A549 treated with AZD2906 at 1 μM for 4 hours (cell line): ENCODE data around the gene RAPGEFL1. TPM values are rescaled to one million over a fixed set of nuclear protein-coding genes. Genes with fewer than 3 reads are reported as not detected.

ENCODE experiments used
- total RNA-seq: library from RNA; stranded (reverse); fragments of 200-300 nt; extraction: Qiagen RNA extraction; gene quantifications from 5 replicates; pipeline ENCODE4 v1.2.3, GENCODE V29; 2022

The RAPGEFL1 gene, protein sequence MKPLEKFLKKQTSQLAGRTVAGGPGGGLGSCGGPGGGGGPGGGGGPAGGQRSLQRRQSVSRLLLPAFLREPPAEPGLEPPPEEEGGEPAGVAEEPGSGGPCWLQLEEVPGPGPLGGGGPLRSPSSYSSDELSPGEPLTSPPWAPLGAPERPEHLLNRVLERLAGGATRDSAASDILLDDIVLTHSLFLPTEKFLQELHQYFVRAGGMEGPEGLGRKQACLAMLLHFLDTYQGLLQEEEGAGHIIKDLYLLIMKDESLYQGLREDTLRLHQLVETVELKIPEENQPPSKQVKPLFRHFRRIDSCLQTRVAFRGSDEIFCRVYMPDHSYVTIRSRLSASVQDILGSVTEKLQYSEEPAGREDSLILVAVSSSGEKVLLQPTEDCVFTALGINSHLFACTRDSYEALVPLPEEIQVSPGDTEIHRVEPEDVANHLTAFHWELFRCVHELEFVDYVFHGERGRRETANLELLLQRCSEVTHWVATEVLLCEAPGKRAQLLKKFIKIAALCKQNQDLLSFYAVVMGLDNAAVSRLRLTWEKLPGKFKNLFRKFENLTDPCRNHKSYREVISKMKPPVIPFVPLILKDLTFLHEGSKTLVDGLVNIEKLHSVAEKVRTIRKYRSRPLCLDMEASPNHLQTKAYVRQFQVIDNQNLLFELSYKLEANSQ
- total RNA-seq: 1.9 to 3.2 TPM (median 2.9 TPM) in 5 replicates

DNA sequence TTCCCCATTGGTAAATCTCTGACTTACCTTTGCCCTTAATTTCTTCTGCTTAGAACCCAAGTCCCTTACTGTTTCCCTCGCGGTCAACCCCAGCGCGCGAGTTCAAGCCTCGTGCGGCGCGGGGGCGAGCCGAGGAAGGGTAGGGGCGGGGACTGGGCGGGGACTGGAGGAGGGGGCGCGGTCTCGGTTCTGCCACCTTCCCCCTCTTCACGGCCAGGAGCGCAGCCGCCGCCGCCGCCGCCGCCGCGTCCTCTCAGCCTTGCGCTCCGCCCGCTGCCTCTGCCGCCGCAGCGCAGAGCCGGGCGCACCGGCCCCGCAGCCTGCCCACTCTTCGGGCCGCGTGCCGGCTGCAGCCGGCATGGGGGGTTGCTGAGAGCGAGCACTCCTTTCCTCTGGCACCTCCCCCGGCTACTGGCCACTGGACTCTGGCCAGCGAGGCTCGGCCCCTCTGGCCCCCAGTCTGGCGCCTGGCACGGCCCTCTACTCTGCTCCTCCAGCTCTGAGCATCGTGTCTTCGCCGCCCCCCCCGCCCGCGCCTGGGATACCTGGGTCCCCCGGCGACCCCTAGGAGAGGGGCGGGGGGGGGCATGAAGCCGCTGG lies at the start of gene RAPGEFL1:
TSS of gene RAPGEFL1 (plus strand) at position 196 of the 600 bp plus-strand sequence. CDS start at position 588, 392 bp downstream.

DNA sequence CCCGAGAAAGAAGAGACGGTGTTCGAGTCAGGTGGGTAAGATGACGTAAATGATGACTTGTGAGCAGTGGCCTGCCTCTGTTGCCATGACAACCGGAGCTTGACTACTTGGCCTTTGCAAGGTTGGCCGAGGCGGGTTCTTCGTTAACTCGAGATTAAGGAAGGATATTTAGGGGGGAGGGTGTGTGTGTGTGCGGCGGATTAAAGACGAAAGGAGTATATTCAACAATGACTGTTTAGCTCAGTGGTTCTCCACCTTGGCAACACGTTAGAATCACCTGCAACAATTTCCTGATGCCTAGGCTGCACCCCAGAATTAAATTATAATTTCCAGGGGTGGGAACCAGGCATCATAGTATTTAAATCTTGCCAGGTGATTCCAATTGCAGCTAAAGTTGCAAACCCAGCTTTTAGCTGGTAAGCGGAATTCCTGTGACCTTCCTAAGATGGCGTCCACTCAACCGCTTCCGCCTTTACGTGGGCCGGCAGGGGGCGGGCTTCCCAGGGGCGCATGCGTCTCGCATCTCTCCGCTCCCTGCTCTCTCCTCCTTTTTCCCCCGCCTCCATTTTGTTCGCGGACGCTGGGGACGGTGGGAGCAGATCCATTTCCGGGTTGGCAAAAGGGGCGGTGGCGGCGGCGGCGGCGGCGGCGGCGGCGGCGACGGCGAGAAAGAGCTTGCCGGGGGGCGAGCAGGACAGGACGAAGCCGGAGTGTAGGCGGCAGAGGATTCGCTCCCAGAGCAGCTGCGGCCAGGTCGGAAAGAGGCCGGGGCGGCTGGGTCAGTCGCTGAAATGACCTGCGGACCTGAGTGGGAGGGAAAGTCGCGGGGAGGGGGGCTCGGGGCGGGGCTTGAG lies 41.7 kb downstream of the RAPGEFL1 start, which contains the start of gene WIPF2:
TSS of gene WIPF2 (plus strand) at position 565 of the 854 bp plus-strand sequence. CDS start 37,156 bp downstream, outside the sequence.

Other genes with a start within 250 kb of the RAPGEFL1 start
- gene ORMDL3, start 249.9 kb upstream of the RAPGEFL1 start, total RNA-seq: 31.0 to 41.5 TPM (median 40.0 TPM) in 5 replicates
- not detected in 5 replicates for gene LRRC3C, start 249.7 kb upstream of the RAPGEFL1 start, total RNA-seq
- gene GSDMA, start 214.5 kb upstream of the RAPGEFL1 start, total RNA-seq: not detected in 5 replicates
- 149 to 177 TPM (median 171 TPM) in 5 replicates for gene PSMD3, start 196.7 kb upstream of the RAPGEFL1 start, total RNA-seq
- 0.94 to 1.3 TPM (median 1.3 TPM) in 5 replicates for gene CSF3, start 162.0 kb upstream of the RAPGEFL1 start, total RNA-seq
- gene MED24, start 123.1 kb upstream of the RAPGEFL1 start, total RNA-seq: 52.2 to 61.9 TPM (median 57.0 TPM) in 5 replicates
- 28.0 to 36.7 TPM (median 32.3 TPM) in 5 replicates for gene THRA, start 114.5 kb upstream of the RAPGEFL1 start, total RNA-seq
- 8.3 to 10.8 TPM (median 10.0 TPM) in 5 replicates for gene NR1D1, start 76.9 kb upstream of the RAPGEFL1 start, total RNA-seq
- 59.7 to 64.8 TPM (median 63.1 TPM) in 5 replicates for gene MSL1, start 55.5 kb upstream of the RAPGEFL1 start, total RNA-seq
- gene CASC3, start 36.9 kb upstream of the RAPGEFL1 start, total RNA-seq: 43.3 to 50.3 TPM (median 46.4 TPM) in 5 replicates
- 18.7 to 23.5 TPM (median 20.0 TPM) in 5 replicates for gene WIPF2, start 41.8 kb downstream of the RAPGEFL1 start, total RNA-seq
- gene CDC6, start 110.4 kb downstream of the RAPGEFL1 start, total RNA-seq: 43.9 to 55.4 TPM (median 47.2 TPM) in 5 replicates
- 40.7 to 49.5 TPM (median 45.3 TPM) in 5 replicates for gene RARA, start 131.7 kb downstream of the RAPGEFL1 start, total RNA-seq
- gene GJD3, start 187.3 kb downstream of the RAPGEFL1 start, total RNA-seq: 0.34 to 1.1 TPM (median 1.00 TPM) in 5 replicates
- 189 to 242 TPM (median 198 TPM) in 5 replicates for gene TOP2A, start 240.4 kb downstream of the RAPGEFL1 start, total RNA-seq